Measurements from ENCODE around the gene IAPP. TPM values are rescaled to one million over a fixed set of nuclear protein-coding genes. Genes with fewer than 3 reads are reported as not detected.

The IAPP gene
- total and polyA plus RNA-seq, 7 donors = 0.07 TPM; not detected in 6

DNA sequence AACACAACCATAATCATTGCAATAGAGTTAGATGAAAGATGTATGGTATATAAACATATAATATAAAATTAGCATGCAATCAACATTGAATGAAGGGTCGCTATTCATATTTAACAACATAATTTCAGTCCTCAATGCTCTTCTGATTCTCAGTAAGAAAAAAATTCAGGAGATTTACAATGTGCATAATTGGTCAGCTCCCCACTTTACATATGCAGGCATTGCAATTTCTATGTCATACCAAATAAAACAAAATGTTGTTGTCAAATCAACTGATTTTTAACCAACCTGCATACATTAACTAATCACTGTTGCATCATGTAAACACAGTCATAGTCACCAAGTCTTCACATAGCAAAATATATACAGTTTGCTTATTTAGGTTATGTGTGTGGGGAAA, 32.8 kb upstream of the IAPP start:
- TF ChIP-seq, protein P1, sequence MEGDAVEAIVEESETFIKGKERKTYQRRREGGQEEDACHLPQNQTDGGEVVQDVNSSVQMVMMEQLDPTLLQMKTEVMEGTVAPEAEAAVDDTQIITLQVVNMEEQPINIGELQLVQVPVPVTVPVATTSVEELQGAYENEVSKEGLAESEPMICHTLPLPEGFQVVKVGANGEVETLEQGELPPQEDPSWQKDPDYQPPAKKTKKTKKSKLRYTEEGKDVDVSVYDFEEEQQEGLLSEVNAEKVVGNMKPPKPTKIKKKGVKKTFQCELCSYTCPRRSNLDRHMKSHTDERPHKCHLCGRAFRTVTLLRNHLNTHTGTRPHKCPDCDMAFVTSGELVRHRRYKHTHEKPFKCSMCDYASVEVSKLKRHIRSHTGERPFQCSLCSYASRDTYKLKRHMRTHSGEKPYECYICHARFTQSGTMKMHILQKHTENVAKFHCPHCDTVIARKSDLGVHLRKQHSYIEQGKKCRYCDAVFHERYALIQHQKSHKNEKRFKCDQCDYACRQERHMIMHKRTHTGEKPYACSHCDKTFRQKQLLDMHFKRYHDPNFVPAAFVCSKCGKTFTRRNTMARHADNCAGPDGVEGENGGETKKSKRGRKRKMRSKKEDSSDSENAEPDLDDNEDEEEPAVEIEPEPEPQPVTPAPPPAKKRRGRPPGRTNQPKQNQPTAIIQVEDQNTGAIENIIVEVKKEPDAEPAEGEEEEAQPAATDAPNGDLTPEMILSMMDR (IDR thresholded peaks at IDR 0.05) = no peak
- no peak for ATAC-seq
- WGBS, 3 donors = 89 to 93% (median 93%) methylated on average over 1 of the region's 1 CpG

DNA sequence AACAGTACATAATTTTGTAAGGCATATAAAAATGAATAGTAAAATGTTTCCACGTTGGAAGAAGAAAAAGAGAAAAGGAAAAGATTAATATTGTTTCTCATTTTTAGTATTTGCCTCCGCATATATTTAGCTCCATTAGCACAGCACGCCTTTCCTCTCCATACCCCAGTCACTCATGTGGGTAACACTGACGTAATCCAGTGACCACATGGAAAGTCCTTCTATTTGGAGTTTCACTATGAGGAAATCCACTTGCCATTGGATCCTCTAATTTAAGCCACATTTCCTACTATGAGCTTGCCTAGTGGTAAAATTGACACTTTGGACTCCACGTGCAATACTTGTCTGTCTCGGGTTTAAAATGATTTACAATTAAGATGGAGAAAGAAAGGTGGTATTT, 32.3 kb upstream of the IAPP start:
- no peak overlapping the region for H3K27ac ChIP-seq
- DNase-seq (no peak), ATAC-seq (no peak)
- 78 to 81% (median 79%) methylated on average over 6 of the region's 6 CpGs for WGBS, 3 donors
- H3K4me3 ChIP-seq = no peak overlapping the region
- no peaks in the 10 kb centered on the region for H3K36me3 ChIP-seq (ENCODE audit: insufficient read depth in 1 of 2, low read depth in 1 of 2)
- TF ChIP-seq, protein P1 (IDR thresholded peaks at IDR 0.05) = no peak
- H3K4me1 ChIP-seq = no peaks in the 10 kb centered on the region
- intact Hi-C loops (cut with DNase I) = no loop called here
- H3K9me3 ChIP-seq = no peaks in the 10 kb centered on the region
- H3K27me3 ChIP-seq (ENCODE audit: insufficient read depth in 3 of 3, low read length in 2 of 3) = no peaks in the 10 kb centered on the region

More for the DNA sequence above, 32.8 kb upstream of the IAPP start:
- no peaks in the 10 kb centered on the region for H3K4me1 ChIP-seq
- no peak overlapping the region for H3K4me3 ChIP-seq
- no peak for DNase-seq
- no peaks in the 10 kb centered on the region for H3K9me3 ChIP-seq
- H3K27ac ChIP-seq = no peak overlapping the region
- intact Hi-C loops (cut with DNase I) = no loop called here
- H3K27me3 ChIP-seq (ENCODE audit: insufficient read depth in 3 of 3, low read length in 2 of 3) = no peaks in the 10 kb centered on the region
- H3K36me3 ChIP-seq (ENCODE audit: insufficient read depth in 1 of 2, low read depth in 1 of 2) = no peaks in the 10 kb centered on the region

DNA sequence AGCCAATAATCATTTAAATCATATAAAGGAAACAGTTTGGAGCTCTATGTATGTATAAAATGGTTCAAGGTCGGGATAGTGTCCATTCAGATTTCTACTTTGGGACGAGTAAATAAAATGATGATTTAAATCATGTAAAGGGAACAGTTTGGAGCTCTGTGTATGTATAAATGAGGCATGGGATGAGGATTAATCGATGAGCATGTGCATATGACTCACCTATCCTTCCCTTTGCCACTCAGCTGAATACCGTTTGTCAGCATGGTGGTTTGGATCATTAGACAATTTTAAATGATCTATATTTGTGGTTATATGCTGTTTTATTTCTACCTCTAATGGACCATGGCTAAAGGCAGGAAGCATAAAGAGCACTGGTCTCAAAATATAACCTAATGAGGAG, 30.9 kb upstream of the IAPP start:
- intact Hi-C loops (cut with DNase I) = no loop called here
- 73 to 80% (median 76%) methylated on average over 4 of the region's 4 CpGs for WGBS, 3 donors
- Histone ChIP-seq H3K9me3 (no peaks in the 10 kb centered on the region), H3K36me3 (ENCODE audit: insufficient read depth in 1 of 2, low read depth in 1 of 2) (no peaks in the 10 kb centered on the region), H3K4me1 (no peaks in the 10 kb centered on the region), H3K27me3 (ENCODE audit: insufficient read depth in 3 of 3, low read length in 2 of 3) (no peaks in the 10 kb centered on the region), H3K27ac (no peak overlapping the region), H3K4me3 (no peak overlapping the region)
- DNase-seq (no peak), ATAC-seq (no peak)
- TF ChIP-seq, protein P1 (IDR thresholded peaks at IDR 0.05) = no peak

DNA sequence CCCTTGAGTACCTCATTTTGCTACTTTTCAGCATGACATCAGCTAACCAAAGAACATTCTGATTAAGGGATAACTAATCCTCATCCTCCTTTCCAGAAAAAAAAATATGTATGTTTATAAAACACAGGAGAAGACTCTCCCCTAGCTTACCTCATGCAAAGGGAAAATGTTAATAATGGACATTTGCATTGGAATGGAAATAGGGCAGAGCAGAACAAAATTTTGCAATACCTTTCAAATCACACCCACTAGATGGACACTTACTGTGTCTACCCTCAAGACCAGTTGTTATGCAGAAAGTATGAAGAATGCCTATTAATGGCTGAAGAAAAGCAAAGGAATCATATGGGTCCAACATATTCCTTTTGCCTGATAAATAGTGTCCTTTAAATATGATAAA, 29.1 kb upstream of the IAPP start:
- no peaks in the 10 kb centered on the region for H3K27me3 ChIP-seq (ENCODE audit: insufficient read depth in 3 of 3, low read length in 2 of 3)
- intact Hi-C loops (cut with DNase I) = no loop called here

More for the DNA sequence above, 29.1 kb upstream of the IAPP start:
- DNase-seq = no peak
- Histone ChIP-seq H3K27ac (no peak overlapping the region), H3K4me1 (no peaks in the 10 kb centered on the region), H3K4me3 (no peak overlapping the region), H3K9me3 (no peaks in the 10 kb centered on the region), H3K36me3 (ENCODE audit: insufficient read depth in 1 of 2, low read depth in 1 of 2) (no peaks in the 10 kb centered on the region)
- TF ChIP-seq, protein P1 (IDR thresholded peaks at IDR 0.05) = no peak
- ATAC-seq = no peak
